Thyroid gland (tissue), 4 donors: ENCODE measurements around the gene HS6ST1. TPM values are rescaled to one million over a fixed set of nuclear protein-coding genes. Genes with fewer than 3 reads are reported as not detected.

Experiments
- DNase-seq, 2 donors: peaks; one replicate each; pipeline ENCODE4 v3.0.0-alpha.2; 2019
- H3K27ac ChIP-seq, 3 donors: fragments of 200-600 bp; sonication (generic); 1 replicate in 2 of 3; 2 replicates in 1 of 3; pipeline ENCODE4 v1.5.1; 2016 to 2019; ENCODE audit warnings: mild to moderate bottlenecking in 1 of 3, moderate library complexity in 1 of 3
- H3K27me3 ChIP-seq: fragments of 200-600 bp; sonication (generic); one replicate; pipeline ENCODE4 v1.5.1; 2019
- H3K36me3 ChIP-seq, 2 donors: fragments of 200-600 bp; sonication (generic); one replicate each; pipeline ENCODE4 v1.5.1; 2016 to 2019
- H3K4me1 ChIP-seq, 2 donors: fragments of 200-600 bp; sonication (generic); one replicate each; pipeline ENCODE4 v1.5.1; 2017 to 2019
- H3K4me3 ChIP-seq, 3 donors: fragments of 200-600 bp; sonication (generic); replicated peaks in 1 of 3; 1 replicate in 2 of 3; 2 replicates in 1 of 3; pipeline ENCODE4 v1.5.1; 2016; ENCODE audit warnings: mild to moderate bottlenecking in 1 of 3
- H3K9me3 ChIP-seq: fragments of 200-600 bp; sonication (generic); one replicate; pipeline ENCODE4 v1.5.1; 2017
- POLR2A ChIP-seq, 2 donors: fragments of 450-650 bp; IDR thresholded peaks; one replicate each; pipeline ENCODE4 v1.6.1; 2017; ENCODE audit warnings: antibody characterized with exemption in 2 of 2, mild to moderate bottlenecking in 2 of 2, moderate library complexity in 1 of 2
- WGBS, 2 donors: methylation state at CpG; one replicate each; pipeline ENCODE4 v1.1.5; 2017; 5-methylcytosine and 5-hydroxymethylcytosine counted together
- intact Hi-C: fragments of 100-400 bp; cut with DNase I; formaldehyde crosslinking; loops from one replicate; pipeline ENCODE4 v1.15.1; 2023
- total RNA-seq, 4 donors: library from RNA; depleted of rRNA; stranded (reverse); fragments of >200 nt; gene quantifications; one replicate each; pipeline ENCODE4 v1.2.3, GENCODE V29; 2016
- TF ChIP-seq, protein P1 (sequence below), 6 experiments: fragments of 200-600 bp in 3 of 6; fragments of 450-650 bp in 3 of 6; sonication (generic) in 3 of 6; IDR thresholded peaks; one replicate each; pipeline ENCODE4 v1.5.1; 2016 to 2019; ENCODE audit warnings: antibody characterized with exemption in 6 of 6, mild to moderate bottlenecking in 2 of 6, inconsistent platforms in 1 of 6, moderate library complexity in 1 of 6

Gene HS6ST1
- total RNA-seq, 4 donors from 2014 or later: 27.1 to 35.6 (median 32.5) TPM

DNA sequence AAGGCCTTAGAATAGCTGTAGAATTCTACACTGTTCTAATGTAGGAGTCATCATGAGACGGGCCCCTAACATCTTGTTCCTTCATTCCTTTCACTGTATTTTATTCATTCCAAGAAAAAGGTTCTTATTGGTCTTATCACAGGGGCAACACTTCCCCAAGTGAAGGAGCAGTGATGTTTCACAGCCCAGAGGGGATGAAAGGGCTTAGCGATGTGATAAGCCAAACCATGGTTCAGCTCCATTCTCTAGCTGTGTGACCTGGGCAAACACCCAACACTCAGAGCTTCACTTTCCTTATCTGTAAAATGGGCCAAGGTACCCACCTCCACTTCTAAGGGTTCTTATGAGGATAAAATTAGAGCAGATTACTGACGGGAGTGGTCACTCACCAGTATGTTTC, 25.4 kb upstream of the HS6ST1 start:
- 98 to 99% methylated on average over 3 of the region's 3 CpGs for WGBS, 2 donors

DNA sequence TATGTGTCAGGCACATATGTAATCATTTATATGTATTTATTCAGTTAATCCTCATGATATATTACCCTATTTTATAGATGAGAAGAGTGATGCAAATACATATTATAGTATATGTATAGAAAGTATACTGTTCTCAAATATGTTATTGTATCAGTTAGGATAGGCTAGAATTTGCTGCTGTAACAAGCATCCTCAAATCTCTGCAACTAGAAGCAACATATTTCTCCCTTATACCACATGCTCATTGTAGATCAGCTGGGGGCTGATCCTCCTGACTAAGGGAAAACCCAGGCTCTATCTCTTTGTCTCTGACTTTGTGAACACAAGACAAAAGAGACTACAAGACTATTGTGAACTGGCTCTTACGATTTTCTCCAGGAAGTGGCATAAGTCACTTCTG, 24.8 kb upstream of the HS6ST1 start:
- no peak for DNase-seq
- no peaks in the 10 kb centered on the region for H3K9me3 ChIP-seq
- H3K27me3 ChIP-seq: no peaks in the 10 kb centered on the region
- no peak overlapping the region for H3K4me3 ChIP-seq
- no peak overlapping the region for H3K27ac ChIP-seq
- H3K36me3 ChIP-seq: no peaks in the 10 kb centered on the region
- TF ChIP-seq POLR2A (IDR thresholded peaks at IDR 0.05): no peak
- TF ChIP-seq, protein P1, sequence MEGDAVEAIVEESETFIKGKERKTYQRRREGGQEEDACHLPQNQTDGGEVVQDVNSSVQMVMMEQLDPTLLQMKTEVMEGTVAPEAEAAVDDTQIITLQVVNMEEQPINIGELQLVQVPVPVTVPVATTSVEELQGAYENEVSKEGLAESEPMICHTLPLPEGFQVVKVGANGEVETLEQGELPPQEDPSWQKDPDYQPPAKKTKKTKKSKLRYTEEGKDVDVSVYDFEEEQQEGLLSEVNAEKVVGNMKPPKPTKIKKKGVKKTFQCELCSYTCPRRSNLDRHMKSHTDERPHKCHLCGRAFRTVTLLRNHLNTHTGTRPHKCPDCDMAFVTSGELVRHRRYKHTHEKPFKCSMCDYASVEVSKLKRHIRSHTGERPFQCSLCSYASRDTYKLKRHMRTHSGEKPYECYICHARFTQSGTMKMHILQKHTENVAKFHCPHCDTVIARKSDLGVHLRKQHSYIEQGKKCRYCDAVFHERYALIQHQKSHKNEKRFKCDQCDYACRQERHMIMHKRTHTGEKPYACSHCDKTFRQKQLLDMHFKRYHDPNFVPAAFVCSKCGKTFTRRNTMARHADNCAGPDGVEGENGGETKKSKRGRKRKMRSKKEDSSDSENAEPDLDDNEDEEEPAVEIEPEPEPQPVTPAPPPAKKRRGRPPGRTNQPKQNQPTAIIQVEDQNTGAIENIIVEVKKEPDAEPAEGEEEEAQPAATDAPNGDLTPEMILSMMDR (IDR thresholded peaks at IDR 0.05): no peak
- intact Hi-C loops: no loop called here
- WGBS, 2 donors: 72 to 76% methylated on average over 1 of the region's 1 CpG
- H3K4me1 ChIP-seq: peaks cover 15 to 21% of the 10 kb centered on the region in 2 donors

More for the DNA sequence above, 25.4 kb upstream of the HS6ST1 start:
- Histone ChIP-seq H3K9me3 (no peaks in the 10 kb centered on the region), H3K4me3 (no peak overlapping the region), H3K36me3 (no peaks in the 10 kb centered on the region), H3K4me1 (peaks cover 21 to 27% of the 10 kb centered on the region in 2 donors), H3K27ac (no peak overlapping the region), H3K27me3 (no peaks in the 10 kb centered on the region)
- intact Hi-C loops: no loop called here
- TF ChIP-seq, protein P1 (IDR thresholded peaks at IDR 0.05): no peak
- no peak for DNase-seq

DNA sequence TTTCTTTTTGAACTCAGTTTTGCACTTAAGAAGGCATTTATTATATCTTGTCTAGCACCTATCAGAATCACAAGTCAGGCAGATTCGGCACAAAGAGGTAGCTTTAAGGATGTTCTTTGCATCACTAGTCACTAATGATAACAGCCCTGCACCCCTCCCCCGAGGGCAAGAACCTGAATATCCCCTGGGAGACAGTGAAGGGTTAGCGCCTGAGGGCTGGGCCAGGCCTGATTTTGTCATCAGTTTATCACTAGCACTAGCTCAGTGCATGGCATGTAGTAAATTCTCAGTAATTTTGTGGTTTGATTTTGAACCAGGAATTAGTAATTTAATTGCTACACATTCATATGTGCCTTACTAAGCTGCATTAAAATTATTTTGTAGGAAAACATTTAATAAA, 23.9 kb upstream of the HS6ST1 start:
- intact Hi-C loops: no loop called here
- Histone ChIP-seq H3K4me1 (peaks cover 9 to 12% of the 10 kb centered on the region in 2 donors), H3K27ac (no peak overlapping the region), H3K9me3 (no peaks in the 10 kb centered on the region), H3K36me3 (no peaks in the 10 kb centered on the region), H3K4me3 (no peak overlapping the region), H3K27me3 (no peaks in the 10 kb centered on the region)
- no peak for TF ChIP-seq POLR2A (IDR thresholded peaks at IDR 0.05)
- TF ChIP-seq, protein P1 (IDR thresholded peaks at IDR 0.05): no peak
- DNase-seq: no peak
- WGBS, 2 donors: 65 to 75% methylated on average over 3 of the region's 3 CpGs

DNA sequence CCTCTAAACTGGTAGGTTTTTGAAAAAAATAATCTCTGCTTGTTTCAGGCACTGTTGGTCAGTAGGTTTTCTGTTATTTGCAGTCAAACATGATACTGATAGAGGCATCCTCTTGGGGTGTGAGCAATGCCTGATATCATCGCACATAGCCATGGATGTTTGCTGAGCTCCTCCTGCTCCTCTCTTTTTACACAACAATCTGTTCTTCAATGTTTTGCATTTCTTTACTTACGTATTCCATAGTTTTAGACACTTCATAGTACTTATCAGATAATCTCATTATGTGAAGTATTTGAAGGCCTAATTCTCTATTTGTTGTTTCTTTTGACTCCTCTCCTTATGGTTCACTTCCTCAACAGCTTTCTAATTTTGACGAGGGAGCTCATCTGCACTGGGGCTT, 23.0 kb upstream of the HS6ST1 start:
- Histone ChIP-seq H3K9me3 (no peaks in the 10 kb centered on the region), H3K27me3 (no peaks in the 10 kb centered on the region), H3K36me3 (no peaks in the 10 kb centered on the region), H3K27ac (no peak overlapping the region), H3K4me3 (no peak overlapping the region), H3K4me1 (peaks cover under 1 to 2% of the 10 kb centered on the region in 2 donors)
- DNase-seq: no peak
- 86 to 91% methylated on average over 3 of the region's 3 CpGs for WGBS, 2 donors
- intact Hi-C loops: no loop called here
- TF ChIP-seq, protein P1 (IDR thresholded peaks at IDR 0.05): no peak
- TF ChIP-seq POLR2A (IDR thresholded peaks at IDR 0.05): no peak

DNA sequence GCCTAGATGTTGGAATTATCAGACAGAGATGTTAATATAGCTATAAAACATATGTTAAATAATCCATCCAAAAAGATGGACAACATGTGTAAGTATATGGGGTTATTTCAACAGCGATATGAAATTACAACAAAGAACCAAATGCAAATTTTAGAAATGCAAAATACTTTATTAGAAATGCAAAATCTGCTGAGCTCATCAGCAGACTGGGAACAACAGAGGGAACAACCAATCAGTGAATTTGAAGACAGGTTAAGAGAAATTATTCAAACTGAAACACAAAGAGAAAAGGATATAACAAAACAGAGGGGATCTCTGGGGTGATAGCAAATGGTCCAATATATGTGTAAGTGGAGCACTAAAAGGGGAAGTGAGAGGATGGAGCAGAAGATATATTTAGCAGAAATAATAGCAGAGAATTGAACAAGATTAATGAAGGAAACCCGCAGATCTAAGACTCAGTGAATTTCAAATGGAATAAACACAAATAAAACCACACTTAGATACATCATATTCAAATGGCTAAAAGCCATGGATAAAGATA, 13.5 kb upstream of the HS6ST1 start:
- Histone ChIP-seq H3K27me3 (no peaks in the 10 kb centered on the region), H3K36me3 (no peaks in the 10 kb centered on the region), H3K4me3 (no peak overlapping the region), H3K4me1 (no peaks in the 10 kb centered on the region), H3K27ac (no peak overlapping the region), H3K9me3 (no peaks in the 10 kb centered on the region)
- no peak for TF ChIP-seq POLR2A (IDR thresholded peaks at IDR 0.05)
- TF ChIP-seq, protein P1 (IDR thresholded peaks at IDR 0.05): no peak
- WGBS, 2 donors: 94 to 95% methylated on average over 2 of the region's 2 CpGs
- intact Hi-C loops: no loop called here
- no peak for DNase-seq
